HCT116 (cell line): ENCODE measurements around the gene TRIM39. TPM values are rescaled to one million over a fixed set of nuclear protein-coding genes. Genes with fewer than 3 reads are reported as not detected.

ENCODE experiments used
- ATAC-seq: fragments of 200-7000 bp; cut with Tn5 transposase; 2 replicates; pipeline ENCODE4 v1.9.1; 2020; ENCODE audit warnings: mild to moderate bottlenecking, moderate library complexity
- BruUV-seq: library from RNA; stranded (reverse); fragments of 400-500 nt; replicated peaks from 2 replicates; lab custom pipeline; 2021; lab: Mats Ljungman, UMichigan
- CTCF ChIA-PET: fragments of 300-600 bp; sonication (Branson Sonifier 250); formaldehyde crosslinking; loops from one replicate; lab custom pipeline; 2021; ENCODE audit warnings: antibody characterized with exemption; lab: Charles Lee
- POLR2A ChIA-PET: fragments of 300-600, 350-600 bp; sonication (Branson Sonifier 250); formaldehyde crosslinking; loops from one replicate; lab custom pipeline; 2021; ENCODE audit warnings: antibody characterized with exemption; lab: Charles Lee
- RAD21 ChIA-PET, 2 experiments: fragments of 300-600 bp; sonication (Branson Sonifier 250); formaldehyde crosslinking; loops; one replicate each; lab custom pipeline; 2023; ENCODE audit warnings: low total read pairs in 2 of 2; ENCODE audit not compliant: uncharacterized antibody in 2 of 2, unreplicated experiment in 2 of 2, low non-redundant PET in 1 of 2; lab: Charles Lee
- DNase-seq: peaks from one replicate; pipeline ENCODE4 v3.0.0-alpha.2; 2010; ENCODE audit warnings: low read depth, low spot score
- H2AFZ ChIP-seq: fragments of 200-600 bp; shearing (Covaris generic), sonication (generic); 2 replicates; pipeline ENCODE4 v1.6.1; 2017; ENCODE audit warnings: low read depth, mixed run types, mixed read lengths, antibody characterized with exemption, low read length; ENCODE audit not compliant: poor library complexity, severe bottlenecking
- H3K27ac ChIP-seq: 2 replicates; pipeline ENCODE4 v1.5.1; 2012; ENCODE audit warnings: low read depth, low read length
- H3K27me3 ChIP-seq: fragments of 200-600 bp; sonication (generic); 2 replicates; pipeline ENCODE4 v1.6.1; 2016; ENCODE audit warnings: mixed run types, low read length, mixed read lengths; ENCODE audit not compliant: insufficient read depth
- H3K36me3 ChIP-seq, 2 experiments: fragments of 200-500 bp in 1 of 2; fragments of 200-600 bp in 1 of 2; sonication (Bioruptor generic) in 1 of 2; sonication (generic) in 1 of 2; 2 replicates each; pipeline versions ENCODE4 v1.5.1 to v1.6.1; 2014 to 2016; ENCODE audit warnings: low read length in 2 of 2, inconsistent platforms in 1 of 2, mixed read lengths in 1 of 2, mixed run types in 1 of 2; ENCODE audit not compliant: insufficient read depth in 2 of 2, control insufficient read depth in 1 of 2
- H3K4me1 ChIP-seq, 2 experiments: fragments of 200-600 bp in 1 of 2; sonication (generic) in 1 of 2; 2 replicates each; pipeline versions ENCODE4 v1.5.1 to v1.6.1; 2012 to 2017; ENCODE audit warnings: low read length in 2 of 2, inconsistent platforms in 1 of 2, mild to moderate bottlenecking in 1 of 2, mixed read lengths in 1 of 2, mixed run types in 1 of 2, moderate library complexity in 1 of 2; ENCODE audit not compliant: insufficient read depth in 2 of 2, control insufficient read depth in 1 of 2
- H3K4me2 ChIP-seq: fragments of 200-600 bp; sonication (generic); 2 replicates; pipeline ENCODE4 v1.6.1; 2017; ENCODE audit warnings: mixed run types, low read length, mixed read lengths
- H3K4me3 ChIP-seq, 2 experiments: fragments of 200-600 bp in 1 of 2; sonication (generic) in 1 of 2; replicated peaks in 1 of 2; 2 replicates each; pipeline ENCODE4 v1.5.1; 2011 to 2016; ENCODE audit warnings: low read length in 2 of 2, control low read depth in 1 of 2, low read depth in 1 of 2, mild to moderate bottlenecking in 1 of 2, mixed read lengths in 1 of 2, mixed run types in 1 of 2
- H3K79me2 ChIP-seq: fragments of 200-600 bp; sonication (generic); 2 replicates; pipeline ENCODE4 v1.6.1; 2017; ENCODE audit warnings: mild to moderate bottlenecking, mixed run types, low read length, moderate library complexity, mixed read lengths; ENCODE audit not compliant: insufficient read depth
- H3K9ac ChIP-seq: fragments of 200-600 bp; sonication (generic); 2 replicates; pipeline ENCODE4 v1.6.1; 2016; ENCODE audit warnings: low read length, mixed read lengths
- H3K9me2 ChIP-seq: fragments of 200-600 bp; sonication (generic), shearing (Covaris generic); 2 replicates; pipeline ENCODE4 v1.6.1; 2017; ENCODE audit warnings: mixed run types, mild to moderate bottlenecking, moderate library complexity; ENCODE audit not compliant: insufficient read depth
- H3K9me3 ChIP-seq, 2 experiments: fragments of 200-500 bp in 1 of 2; fragments of 200-600 bp in 1 of 2; sonication (Bioruptor generic) in 1 of 2; sonication (generic) in 1 of 2; 2 replicates each; pipeline ENCODE4 v1.6.1; 2014 to 2017; ENCODE audit warnings: low read length in 2 of 2, mixed read lengths in 2 of 2, inconsistent platforms in 1 of 2, low read depth in 1 of 2, mild to moderate bottlenecking in 1 of 2, mixed run types in 1 of 2, moderate library complexity in 1 of 2; ENCODE audit not compliant: control insufficient read depth in 1 of 2, insufficient read depth in 1 of 2
- H4K20me1 ChIP-seq: fragments of 200-600 bp; sonication (generic), shearing (Covaris generic); 2 replicates; pipeline ENCODE4 v1.6.1; 2017; ENCODE audit warnings: mixed run types, mild to moderate bottlenecking, moderate library complexity; ENCODE audit not compliant: insufficient read depth
- EZH2 ChIP-seq: fragments of 200-600 bp; sonication (generic); IDR thresholded peaks from 2 replicates; pipeline ENCODE4 v1.6.1; 2017; ENCODE audit warnings: antibody characterized with exemption, mixed run types
- FOSL1 ChIP-seq: IDR thresholded peaks from 2 replicates; pipeline ENCODE4 v1.6.1; 2012; ENCODE audit warnings: low read depth
- JUND ChIP-seq: IDR thresholded peaks from 2 replicates; pipeline ENCODE4 v1.6.1; 2012
- YY1 ChIP-seq: IDR thresholded peaks from 2 replicates; pipeline ENCODE4 v1.6.1; 2011; ENCODE audit warnings: low read length, low read depth, moderate library complexity, mild to moderate bottlenecking; ENCODE audit not compliant: insufficient replicate concordance; ENCODE audit errors: extremely low read depth
- ZFX ChIP-seq: fragments of 450-650 bp; IDR thresholded peaks from 2 replicates; pipeline ENCODE4 v1.6.1; 2017
- intact Hi-C: fragments of 100-400 bp; cut with micrococcal nuclease; formaldehyde crosslinking; loops from 2 replicates; pipeline ENCODE4 v1.10.0; 2022
- total RNA-seq: library from RNA; stranded (reverse); gene quantifications from one replicate; pipeline ENCODE4 v1.2.1, GENCODE V29; 2021; ENCODE audit not compliant: unreplicated experiment
- TF ChIP-seq, protein P1 (sequence below): IDR thresholded peaks from 2 replicates; pipeline ENCODE4 v1.6.1; 2012
- TF ChIP-seq, protein P2 (sequence below): IDR thresholded peaks from 2 replicates; pipeline ENCODE4 v1.6.1; 2012; ENCODE audit warnings: low read depth
- TF ChIP-seq, protein P3 (sequence below), 3 experiments: fragments of 200-600 bp in 1 of 3; sonication (generic) in 1 of 3; IDR thresholded peaks in 2 of 3; conservative IDR thresholded peaks in 1 of 3; 2 replicates each; pipeline ENCODE4 v1.5.1; 2012 to 2017; ENCODE audit warnings: low read depth in 2 of 3, low read length in 2 of 3, antibody characterized with exemption in 1 of 3, borderline replicate concordance in 1 of 3, control low read depth in 1 of 3, mild to moderate bottlenecking in 1 of 3, mixed read lengths in 1 of 3, mixed run types in 1 of 3, moderate library complexity in 1 of 3; ENCODE audit not compliant: insufficient read depth in 1 of 3

The TRIM39 gene
- total RNA-seq, 1 experiment from 2014 or later = 11.2 TPM

DNA sequence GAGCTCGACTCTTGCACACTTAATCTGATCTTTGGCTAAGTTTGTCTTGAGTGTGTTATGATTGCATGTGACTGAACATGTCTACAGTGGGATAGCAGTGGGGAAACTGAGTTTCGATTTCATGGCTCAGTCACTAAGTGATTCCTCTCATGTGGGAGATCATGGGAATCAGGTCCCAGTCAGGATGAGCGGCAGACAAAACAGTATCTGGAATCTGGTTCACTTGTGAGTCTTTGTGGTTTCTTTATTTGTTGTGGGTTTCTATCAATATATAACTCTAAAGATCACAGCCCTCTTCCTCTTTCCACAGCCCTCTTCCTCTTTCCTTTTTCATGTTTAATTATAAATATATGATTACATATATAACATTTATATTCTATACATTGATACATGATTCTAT is 22.2 kb downstream of the TRIM39 start (continued):
- TF ChIP-seq ZFX = no peak
- TF ChIP-seq JUND = no peak
- TF ChIP-seq YY1 = no peak
- TF ChIP-seq, protein P1, sequence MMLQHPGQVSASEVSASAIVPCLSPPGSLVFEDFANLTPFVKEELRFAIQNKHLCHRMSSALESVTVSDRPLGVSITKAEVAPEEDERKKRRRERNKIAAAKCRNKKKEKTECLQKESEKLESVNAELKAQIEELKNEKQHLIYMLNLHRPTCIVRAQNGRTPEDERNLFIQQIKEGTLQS = no peak
- TF ChIP-seq, protein P2, sequence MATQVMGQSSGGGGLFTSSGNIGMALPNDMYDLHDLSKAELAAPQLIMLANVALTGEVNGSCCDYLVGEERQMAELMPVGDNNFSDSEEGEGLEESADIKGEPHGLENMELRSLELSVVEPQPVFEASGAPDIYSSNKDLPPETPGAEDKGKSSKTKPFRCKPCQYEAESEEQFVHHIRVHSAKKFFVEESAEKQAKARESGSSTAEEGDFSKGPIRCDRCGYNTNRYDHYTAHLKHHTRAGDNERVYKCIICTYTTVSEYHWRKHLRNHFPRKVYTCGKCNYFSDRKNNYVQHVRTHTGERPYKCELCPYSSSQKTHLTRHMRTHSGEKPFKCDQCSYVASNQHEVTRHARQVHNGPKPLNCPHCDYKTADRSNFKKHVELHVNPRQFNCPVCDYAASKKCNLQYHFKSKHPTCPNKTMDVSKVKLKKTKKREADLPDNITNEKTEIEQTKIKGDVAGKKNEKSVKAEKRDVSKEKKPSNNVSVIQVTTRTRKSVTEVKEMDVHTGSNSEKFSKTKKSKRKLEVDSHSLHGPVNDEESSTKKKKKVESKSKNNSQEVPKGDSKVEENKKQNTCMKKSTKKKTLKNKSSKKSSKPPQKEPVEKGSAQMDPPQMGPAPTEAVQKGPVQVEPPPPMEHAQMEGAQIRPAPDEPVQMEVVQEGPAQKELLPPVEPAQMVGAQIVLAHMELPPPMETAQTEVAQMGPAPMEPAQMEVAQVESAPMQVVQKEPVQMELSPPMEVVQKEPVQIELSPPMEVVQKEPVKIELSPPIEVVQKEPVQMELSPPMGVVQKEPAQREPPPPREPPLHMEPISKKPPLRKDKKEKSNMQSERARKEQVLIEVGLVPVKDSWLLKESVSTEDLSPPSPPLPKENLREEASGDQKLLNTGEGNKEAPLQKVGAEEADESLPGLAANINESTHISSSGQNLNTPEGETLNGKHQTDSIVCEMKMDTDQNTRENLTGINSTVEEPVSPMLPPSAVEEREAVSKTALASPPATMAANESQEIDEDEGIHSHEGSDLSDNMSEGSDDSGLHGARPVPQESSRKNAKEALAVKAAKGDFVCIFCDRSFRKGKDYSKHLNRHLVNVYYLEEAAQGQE = no peak
- TF ChIP-seq FOSL1 = no peak
- no peak for TF ChIP-seq EZH2

DNA sequence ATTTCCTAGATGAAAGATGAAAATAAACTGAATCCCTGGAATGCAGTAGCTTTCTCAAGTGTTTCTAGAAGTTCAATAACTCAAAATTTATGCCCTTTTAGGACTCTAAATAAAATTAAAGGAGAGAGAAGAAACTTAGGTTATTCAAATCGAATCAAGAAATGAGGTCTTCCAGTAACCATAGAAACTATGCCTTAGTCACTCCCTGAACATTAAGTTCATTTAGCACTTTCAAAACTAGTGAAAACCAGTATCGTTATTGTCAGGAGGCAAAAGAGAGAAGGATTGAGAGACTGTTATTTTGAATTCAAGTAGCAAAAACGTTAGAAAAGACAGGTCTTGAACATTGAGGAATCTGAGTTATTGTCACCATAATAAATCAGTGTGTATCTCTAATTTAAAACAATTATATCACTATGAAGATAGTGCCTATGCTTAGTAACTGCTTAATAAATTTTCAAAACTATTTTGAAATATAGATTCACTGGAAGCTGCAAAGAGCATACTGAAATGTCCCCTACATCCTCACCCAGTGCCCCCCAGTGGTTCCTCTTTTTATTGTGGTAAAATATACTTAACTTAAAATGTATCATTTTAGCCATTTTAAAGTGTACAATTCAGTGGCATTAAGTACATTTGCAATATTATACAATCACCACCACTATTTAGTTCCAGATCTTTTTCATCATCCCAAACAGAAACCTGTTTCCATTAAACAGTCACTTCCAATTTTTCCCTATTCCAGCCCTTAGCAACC is 22.9 kb downstream of the TRIM39 start:
- Histone ChIP-seq H3K27me3 (no peaks in the 10 kb centered on the region), H2AFZ (no peak overlapping the region), H3K79me2 (peaks cover 10% of the 10 kb centered on the region), H3K4me1 (peaks cover 3 to 10% of the 10 kb centered on the region in 2 experiments; a peak in 2 of 4 replicates), H3K9ac (no peak overlapping the region), H3K4me3 (no peak overlapping the region), H3K36me3 (peaks cover 3 to 6% of the 10 kb centered on the region in 2 experiments; a peak in 2 of 4 replicates), H3K9me3 (no peaks in the 10 kb centered on the region), H4K20me1 (no peaks in the 10 kb centered on the region), H3K9me2 (no peaks in the 10 kb centered on the region), H3K27ac (no peak overlapping the region), H3K4me2 (no peak overlapping the region)
- ChIA-PET POLR2A (no interaction called here), RAD21 (no interaction called here), CTCF (interaction anchor here (1.1 kb wide), 1 partner anchor 111 kb away, joined by 3 read pairs; no protein-coding TSS in a partner anchor)
- ATAC-seq = no peak
- DNase-seq = no peak
- TF ChIP-seq ZFX = no peak
- TF ChIP-seq, protein P3, sequence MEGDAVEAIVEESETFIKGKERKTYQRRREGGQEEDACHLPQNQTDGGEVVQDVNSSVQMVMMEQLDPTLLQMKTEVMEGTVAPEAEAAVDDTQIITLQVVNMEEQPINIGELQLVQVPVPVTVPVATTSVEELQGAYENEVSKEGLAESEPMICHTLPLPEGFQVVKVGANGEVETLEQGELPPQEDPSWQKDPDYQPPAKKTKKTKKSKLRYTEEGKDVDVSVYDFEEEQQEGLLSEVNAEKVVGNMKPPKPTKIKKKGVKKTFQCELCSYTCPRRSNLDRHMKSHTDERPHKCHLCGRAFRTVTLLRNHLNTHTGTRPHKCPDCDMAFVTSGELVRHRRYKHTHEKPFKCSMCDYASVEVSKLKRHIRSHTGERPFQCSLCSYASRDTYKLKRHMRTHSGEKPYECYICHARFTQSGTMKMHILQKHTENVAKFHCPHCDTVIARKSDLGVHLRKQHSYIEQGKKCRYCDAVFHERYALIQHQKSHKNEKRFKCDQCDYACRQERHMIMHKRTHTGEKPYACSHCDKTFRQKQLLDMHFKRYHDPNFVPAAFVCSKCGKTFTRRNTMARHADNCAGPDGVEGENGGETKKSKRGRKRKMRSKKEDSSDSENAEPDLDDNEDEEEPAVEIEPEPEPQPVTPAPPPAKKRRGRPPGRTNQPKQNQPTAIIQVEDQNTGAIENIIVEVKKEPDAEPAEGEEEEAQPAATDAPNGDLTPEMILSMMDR (IDR thresholded peaks at IDR 0.05 in 2 of 3, conservative IDR thresholded peaks at IDR 0.05 in 1 of 3; ENCODE audit: borderline replicate concordance in 1 of 3, insufficient read depth in 1 of 3, low read depth in 2 of 3, low read length in 2 of 3) = peak in 2 of 3 experiments; percentile 9 to 31; a peak in 1 of 6 replicates
- intact Hi-C loops = no loop called here
- BruUV-seq = no TSS peak
